Neural crest cell (in vitro differentiated cells): Measurements from ENCODE around the gene GTF3C5. TPM values are rescaled to one million over a fixed set of nuclear protein-coding genes. Genes with fewer than 3 reads are reported as not detected.
"Not testable (repeated sequence)": the region's sequence is repeated elsewhere in the genome, so short reads cannot be mapped to it uniquely, and the experiment has no call there.

Source experiments
- DNase-seq: peaks from one replicate; pipeline ENCODE4 v3.0.0; 2021; ENCODE audit warnings: low read depth, mixed read lengths, low spot score
- H3K27ac Mint-ChIP-seq: one replicate; pipeline ENCODE4 v1.8.0; 2021; ENCODE audit warnings: mild to moderate bottlenecking, mixed read lengths; ENCODE audit not compliant: unreplicated experiment
- H3K27me3 Mint-ChIP-seq: 2 replicates; pipeline ENCODE4 v1.8.0; 2021; ENCODE audit warnings: low read depth, mild to moderate bottlenecking, mixed read lengths
- H3K36me3 Mint-ChIP-seq: 2 replicates; pipeline ENCODE4 v1.8.0; 2021; ENCODE audit warnings: low read depth, mild to moderate bottlenecking, mixed read lengths
- H3K4me1 Mint-ChIP-seq: 2 replicates; pipeline ENCODE4 v1.8.0; 2021; ENCODE audit warnings: mixed read lengths
- H3K4me3 Mint-ChIP-seq: one replicate; pipeline ENCODE4 v1.8.0; 2021; ENCODE audit warnings: mild to moderate bottlenecking, mixed read lengths
- H3K9me3 Mint-ChIP-seq: 2 replicates; pipeline ENCODE4 v1.8.0; 2021; ENCODE audit warnings: mixed read lengths
- total RNA-seq: library from RNA; stranded (reverse); gene quantifications from 2 replicates; pipeline ENCODE4 v1.2.1, GENCODE V29; 2021
- TF ChIP-seq, protein P1 (sequence below): fragments of 200-600 bp; sonication (generic); conservative IDR thresholded peaks from 2 replicates; pipeline ENCODE4 v1.5.0; 2021; ENCODE audit warnings: antibody characterized with exemption, mild to moderate bottlenecking

Gene GTF3C5
- total RNA-seq, 1 donor from 2014 or later = 108 TPM

DNA sequence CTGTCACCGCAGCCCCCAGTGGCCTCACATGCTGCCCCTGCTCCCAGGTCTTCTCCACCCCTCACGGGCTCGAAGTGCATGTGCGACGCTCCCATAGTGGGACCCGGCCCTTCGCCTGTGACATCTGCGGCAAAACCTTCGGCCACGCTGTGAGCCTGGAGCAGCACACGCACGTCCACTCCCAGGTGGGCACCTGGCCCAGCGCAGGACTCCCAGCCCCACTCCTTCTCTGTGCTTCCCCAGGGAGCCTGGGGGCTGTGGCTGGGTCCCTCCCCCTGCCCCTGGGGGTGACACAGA lies 41.8 kb upstream of the GTF3C5 start:
- Mint-ChIP-seq H3K27me3 (peaks cover 11% of the 10 kb centered on the region), H3K27ac (no peak overlapping the region), H3K4me1 (no peaks in the 10 kb centered on the region), H3K36me3 (no peaks in the 10 kb centered on the region), H3K4me3 (no peak overlapping the region), H3K9me3 (peaks cover 4% of the 10 kb centered on the region)
- TF ChIP-seq, protein P1, sequence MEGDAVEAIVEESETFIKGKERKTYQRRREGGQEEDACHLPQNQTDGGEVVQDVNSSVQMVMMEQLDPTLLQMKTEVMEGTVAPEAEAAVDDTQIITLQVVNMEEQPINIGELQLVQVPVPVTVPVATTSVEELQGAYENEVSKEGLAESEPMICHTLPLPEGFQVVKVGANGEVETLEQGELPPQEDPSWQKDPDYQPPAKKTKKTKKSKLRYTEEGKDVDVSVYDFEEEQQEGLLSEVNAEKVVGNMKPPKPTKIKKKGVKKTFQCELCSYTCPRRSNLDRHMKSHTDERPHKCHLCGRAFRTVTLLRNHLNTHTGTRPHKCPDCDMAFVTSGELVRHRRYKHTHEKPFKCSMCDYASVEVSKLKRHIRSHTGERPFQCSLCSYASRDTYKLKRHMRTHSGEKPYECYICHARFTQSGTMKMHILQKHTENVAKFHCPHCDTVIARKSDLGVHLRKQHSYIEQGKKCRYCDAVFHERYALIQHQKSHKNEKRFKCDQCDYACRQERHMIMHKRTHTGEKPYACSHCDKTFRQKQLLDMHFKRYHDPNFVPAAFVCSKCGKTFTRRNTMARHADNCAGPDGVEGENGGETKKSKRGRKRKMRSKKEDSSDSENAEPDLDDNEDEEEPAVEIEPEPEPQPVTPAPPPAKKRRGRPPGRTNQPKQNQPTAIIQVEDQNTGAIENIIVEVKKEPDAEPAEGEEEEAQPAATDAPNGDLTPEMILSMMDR = no peak
- DNase-seq = no peak

DNA sequence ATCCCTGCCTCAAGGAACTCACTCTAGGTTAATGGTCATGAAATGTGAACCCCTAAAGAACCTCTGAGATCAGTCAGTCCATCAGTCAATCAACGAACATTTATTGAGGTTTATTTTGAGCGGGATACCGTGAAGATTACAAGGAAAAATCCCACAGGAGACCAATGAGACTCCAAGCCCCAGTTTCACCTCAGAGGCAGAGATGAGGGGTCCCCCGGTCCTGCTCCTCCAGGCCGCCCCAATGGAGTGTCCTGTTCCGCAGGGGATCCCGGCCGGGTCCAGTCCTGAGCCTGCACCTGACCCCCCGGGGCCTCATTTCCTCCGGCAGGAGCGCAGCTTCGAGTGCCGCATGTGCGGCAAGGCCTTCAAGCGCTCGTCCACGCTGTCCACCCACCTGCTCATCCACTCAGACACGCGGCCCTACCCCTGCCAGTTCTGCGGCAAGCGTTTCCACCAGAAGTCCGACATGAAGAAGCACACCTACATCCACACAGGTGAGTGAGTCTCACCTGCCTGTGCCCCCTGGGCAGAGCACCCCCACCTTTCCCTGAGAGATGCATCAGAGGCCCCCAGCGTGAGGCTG lies 41.3 kb upstream of the GTF3C5 start:
- H3K27ac Mint-ChIP-seq = no peak overlapping the region
- no peaks in the 10 kb centered on the region for H3K36me3 Mint-ChIP-seq
- H3K9me3 Mint-ChIP-seq = peaks cover 4% of the 10 kb centered on the region
- peaks cover 14% of the 10 kb centered on the region for H3K27me3 Mint-ChIP-seq
- no peak for DNase-seq
- H3K4me1 Mint-ChIP-seq = peaks cover 3% of the 10 kb centered on the region
- TF ChIP-seq, protein P1 = no peak
- no peak overlapping the region for H3K4me3 Mint-ChIP-seq

DNA sequence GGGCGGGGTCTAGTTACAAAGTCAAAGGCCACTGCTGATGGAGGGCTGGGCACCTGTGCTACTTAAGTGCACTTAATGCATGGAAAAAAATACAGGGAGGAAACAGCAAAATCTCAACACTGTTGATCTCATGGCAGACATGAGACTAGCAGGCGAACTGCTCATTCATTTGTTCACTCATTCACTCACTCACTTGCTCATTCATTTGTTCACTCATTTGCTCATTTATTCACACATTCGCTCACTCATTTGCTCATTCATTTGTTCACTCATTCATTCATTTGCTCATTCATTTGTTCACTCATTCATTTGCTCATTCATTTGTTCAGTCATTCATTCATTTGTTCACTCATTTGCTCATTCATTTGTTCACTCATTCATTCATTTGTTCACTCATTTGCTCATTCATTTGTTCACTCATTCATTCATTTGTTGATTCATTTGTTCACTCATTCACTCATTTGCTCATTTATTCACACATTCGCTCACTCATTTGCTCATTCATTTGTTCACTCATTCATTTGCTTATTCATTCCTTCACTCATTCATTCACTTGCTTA lies 40.7 kb upstream of the GTF3C5 start:
- not testable (repeated sequence) for H3K36me3 Mint-ChIP-seq, H3K27ac Mint-ChIP-seq, H3K4me1 Mint-ChIP-seq, H3K9me3 Mint-ChIP-seq, DNase-seq, H3K4me3 Mint-ChIP-seq
- H3K27me3 Mint-ChIP-seq = peaks cover 16% of the 10 kb centered on the region

DNA sequence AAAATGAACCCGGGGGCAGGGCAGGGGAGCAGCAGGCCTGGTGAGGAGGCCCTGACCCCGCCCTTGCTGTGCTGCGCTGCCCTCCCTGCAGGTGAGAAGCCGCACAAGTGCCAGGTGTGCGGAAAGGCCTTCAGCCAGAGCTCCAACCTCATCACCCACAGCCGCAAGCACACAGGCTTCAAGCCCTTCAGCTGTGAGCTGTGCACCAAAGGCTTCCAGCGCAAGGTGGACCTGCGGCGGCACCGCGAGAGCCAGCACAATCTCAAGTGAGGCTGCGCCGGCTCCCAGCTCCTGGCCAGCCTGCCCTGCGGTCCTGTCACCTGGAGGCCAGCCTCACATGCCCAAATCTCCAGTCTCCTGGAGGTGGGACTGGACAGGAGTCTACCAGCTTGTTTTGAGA lies 40.0 kb upstream of the GTF3C5 start:
- H3K27ac Mint-ChIP-seq = no peak overlapping the region
- H3K9me3 Mint-ChIP-seq = peaks cover 4% of the 10 kb centered on the region
- H3K4me1 Mint-ChIP-seq = peaks cover 5% of the 10 kb centered on the region
- peaks cover 16% of the 10 kb centered on the region for H3K27me3 Mint-ChIP-seq
- TF ChIP-seq, protein P1 = no peak
- no peak overlapping the region for H3K4me3 Mint-ChIP-seq
- H3K36me3 Mint-ChIP-seq = no peaks in the 10 kb centered on the region
- DNase-seq = no peak

DNA sequence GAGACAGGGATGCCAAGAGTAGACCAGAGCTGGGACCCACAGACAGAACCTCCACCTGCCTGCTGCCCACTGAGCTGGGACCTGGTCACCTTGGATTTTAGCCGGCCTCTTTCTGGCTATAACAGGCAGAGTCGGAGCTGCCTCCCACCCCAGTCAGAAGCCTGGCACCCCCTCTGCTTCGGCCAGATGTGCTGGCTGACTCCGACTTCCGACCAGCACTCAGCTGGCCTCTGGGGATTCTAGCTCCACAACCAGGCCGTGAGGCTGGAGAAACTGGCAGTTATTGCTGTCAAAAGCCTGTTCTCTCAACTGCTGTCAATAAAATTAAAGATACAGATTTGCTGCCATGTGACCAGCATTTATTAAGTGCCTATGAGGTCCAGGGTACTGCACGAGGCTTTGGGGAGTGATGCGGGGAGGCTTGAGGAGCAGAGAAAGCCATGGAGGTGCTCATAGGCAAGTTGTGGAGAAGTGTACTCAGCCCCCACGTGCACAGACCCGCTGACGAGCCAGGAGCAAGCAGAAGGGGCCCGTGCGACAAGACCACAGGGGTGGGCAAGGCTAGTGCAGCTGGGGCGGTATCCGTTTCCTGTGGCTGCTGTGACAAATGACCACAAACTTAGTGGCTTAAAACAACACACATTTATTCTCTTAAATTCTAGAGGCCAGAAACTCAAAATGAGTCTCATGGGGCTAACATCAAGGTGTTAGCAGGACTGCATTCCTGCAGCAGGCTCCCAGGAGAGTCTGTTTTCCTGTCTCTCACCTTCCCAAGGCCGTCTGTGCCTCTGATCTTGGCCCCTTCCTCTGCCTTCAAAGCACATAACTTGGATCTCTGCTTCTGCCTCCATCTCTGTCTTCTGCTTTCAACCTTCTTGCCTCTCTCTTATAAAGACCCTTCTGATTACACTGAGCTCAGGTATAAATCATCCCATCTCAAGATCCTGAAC lies 39.2 kb upstream of the GTF3C5 start:
- Mint-ChIP-seq H3K4me1 (peaks cover 5% of the 10 kb centered on the region), H3K4me3 (no peak overlapping the region), H3K9me3 (peaks cover 4% of the 10 kb centered on the region), H3K27me3 (peaks cover 18% of the 10 kb centered on the region), H3K36me3 (no peaks in the 10 kb centered on the region), H3K27ac (no peak overlapping the region)
- DNase-seq = no peak
- TF ChIP-seq, protein P1 = no peak

DNA sequence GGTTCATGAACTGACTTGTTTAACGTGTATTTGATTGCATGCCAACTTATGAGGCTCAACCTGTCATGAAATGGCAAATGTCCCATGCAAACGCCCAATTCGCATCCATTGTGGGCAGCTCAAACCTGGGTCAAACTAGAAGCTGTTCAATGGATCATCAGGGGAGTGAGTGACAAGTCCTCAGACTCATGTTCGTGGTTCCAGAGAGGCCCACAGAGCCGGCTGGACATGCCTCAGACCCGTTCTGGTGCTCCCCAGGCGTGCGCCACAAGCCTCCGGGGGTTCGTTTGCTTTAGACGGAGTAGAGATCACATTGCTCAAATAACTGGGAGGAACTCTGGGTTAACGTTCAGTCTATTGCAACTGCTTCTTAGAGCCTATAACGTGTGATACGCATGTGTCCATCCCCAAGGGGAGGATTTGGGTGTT lies 37.3 kb upstream of the GTF3C5 start:
- no peak for DNase-seq
- peaks cover 4% of the 10 kb centered on the region for H3K9me3 Mint-ChIP-seq
- no peak overlapping the region for H3K4me3 Mint-ChIP-seq
- no peak overlapping the region for H3K27ac Mint-ChIP-seq
- H3K4me1 Mint-ChIP-seq = peaks cover 5% of the 10 kb centered on the region
- peaks cover 21% of the 10 kb centered on the region for H3K27me3 Mint-ChIP-seq
- TF ChIP-seq, protein P1 = no peak
- H3K36me3 Mint-ChIP-seq = no peaks in the 10 kb centered on the region
